HL-60 (cell line): ENCODE results near the gene C17orf78.

Experiments used
- CTCF ChIP-seq: IDR thresholded peaks from one replicate; pipeline ENCODE4 v1.5.1; 2011; ENCODE audit warnings: low read length, control low read depth, inconsistent platforms; ENCODE audit not compliant: insufficient read depth
- POLR2AphosphoS5 ChIP-seq: IDR thresholded peaks from 2 replicates; pipeline ENCODE4 v1.6.1; 2012; ENCODE audit warnings: low read depth

GRCh38 chr17:37338847-37339246 is 36.9 kb upstream of the C17orf78 start:
- no peak for TF ChIP-seq CTCF
- no peak for TF ChIP-seq POLR2AphosphoS5
